Mucosa of descending colon (tissue), 3 donors: Measurements from ENCODE around the gene SNTB2. TPM values are rescaled to one million over a fixed set of nuclear protein-coding genes. Genes with fewer than 3 reads are reported as not detected.

Experiments used
- ATAC-seq: fragments of 200-7000 bp; cut with Tn5 transposase; one replicate; pipeline ENCODE4 v1.9.1; 2020; ENCODE audit warnings: mild to moderate bottlenecking, moderate library complexity
- DNase-seq, 3 donors: peaks; one replicate each; pipeline ENCODE4 v3.0.0-alpha.2; 2020
- H3K36me3 ChIP-seq: fragments of 200-600 bp; one replicate; pipeline ENCODE4 v1.8.0; 2021; ENCODE audit warnings: low read depth, mild to moderate bottlenecking
- H3K4me1 ChIP-seq: fragments of 200-600 bp; one replicate; pipeline ENCODE4 v1.8.0; 2021; ENCODE audit warnings: low read depth, mild to moderate bottlenecking
- H3K4me3 ChIP-seq: fragments of 200-600 bp; one replicate; pipeline ENCODE4 v1.8.0; 2021; ENCODE audit warnings: mild to moderate bottlenecking
- H3K9me3 ChIP-seq: fragments of 200-600 bp; one replicate; pipeline ENCODE4 v1.8.0; 2021; ENCODE audit warnings: mild to moderate bottlenecking
- CTCF ChIP-seq: fragments of 200-600 bp; IDR thresholded peaks from one replicate; pipeline ENCODE4 v1.8.0; 2022; ENCODE audit warnings: antibody characterized with exemption, mild to moderate bottlenecking
- intact Hi-C, 2 donors: fragments of 100-400 bp; cut with DNase I in 1 of 2; cut with micrococcal nuclease in 1 of 2; formaldehyde crosslinking; loops; one replicate each; pipeline versions ENCODE4 v1.11.0 to v1.11.1; 2022; cut with DNase I, micrococcal nuclease
- total RNA-seq, 3 donors: library from RNA; stranded (reverse); fragmentation: NEBNext Ultra II Directional in 2 of 3; extraction: Animal tissue kit (Norgen Biotek cat#: 25700) in 2 of 3; gene quantifications; one replicate each; pipeline versions ENCODE4 v1.2.1 to v1.2.4, GENCODE V29; 2021 to 2023
- donor health status: DM: no; HTN: no; CAD: no; lungs with moderate emphysema.
- donor health status: DM: no; HTN: no; CAD: no.
- donor health status: DM: no; HTN: yes; CAD: no.

The SNTB2 gene
- total RNA-seq, 3 donors from 2014 or later: 28.7 to 50.9 (median 34.0) TPM

GRCh38 chr16:69298261-69298660, 111.3 kb downstream of the SNTB2 start:
- ATAC-seq: no peak
- intact Hi-C loops: no loop called here
- TF ChIP-seq CTCF: no peak
- H3K4me1 ChIP-seq: no peaks in the 10 kb centered on the region
- no peaks in the 10 kb centered on the region for H3K36me3 ChIP-seq
- H3K9me3 ChIP-seq: no peaks in the 10 kb centered on the region
- DNase-seq: no peak
- no peak overlapping the region for H3K4me3 ChIP-seq

- TF ChIP-seq CTCF: no peak
- no peaks in the 10 kb centered on the region for H3K9me3 ChIP-seq
- no peak for ATAC-seq
- intact Hi-C loops: no loop called here
- DNase-seq: no peak
- no peaks in the 10 kb centered on the region for H3K4me1 ChIP-seq
- no peaks in the 10 kb centered on the region for H3K36me3 ChIP-seq
- no peak overlapping the region for H3K4me3 ChIP-seq
These were observed 114.2 kb downstream of the SNTB2 start for GRCh38 chr16:69301187-69301586.

GRCh38 chr16:69301861-69302260, 114.9 kb downstream of the SNTB2 start:
- ATAC-seq (no peak), DNase-seq (no peak)
- no peak for TF ChIP-seq CTCF
- no peaks in the 10 kb centered on the region for H3K4me1 ChIP-seq
- H3K9me3 ChIP-seq: no peaks in the 10 kb centered on the region
- H3K4me3 ChIP-seq: no peak overlapping the region
- intact Hi-C loops: no loop called here
- H3K36me3 ChIP-seq: no peaks in the 10 kb centered on the region

GRCh38 chr16:69302301-69302700, 115.3 kb downstream of the SNTB2 start:
- no peaks in the 10 kb centered on the region for H3K4me1 ChIP-seq
- TF ChIP-seq CTCF: no peak
- H3K36me3 ChIP-seq: no peaks in the 10 kb centered on the region
- intact Hi-C loops: no loop called here
- no peak overlapping the region for H3K4me3 ChIP-seq
- DNase-seq (no peak), ATAC-seq (no peak)
- H3K9me3 ChIP-seq: no peaks in the 10 kb centered on the region

GRCh38 chr16:69306031-69306430, 119.1 kb downstream of the SNTB2 start:
- intact Hi-C loops: no loop called here
- H3K4me3 ChIP-seq: no peak overlapping the region
- peaks cover 5% of the 10 kb centered on the region for H3K4me1 ChIP-seq
- H3K36me3 ChIP-seq: no peaks in the 10 kb centered on the region
- H3K9me3 ChIP-seq: no peaks in the 10 kb centered on the region
- ATAC-seq: no peak
- no peak for DNase-seq
- TF ChIP-seq CTCF: no peak

- peaks cover 8% of the 10 kb centered on the region for H3K4me1 ChIP-seq
- DNase-seq (no peak), ATAC-seq (no peak)
- no peaks in the 10 kb centered on the region for H3K9me3 ChIP-seq
- no peak overlapping the region for H3K4me3 ChIP-seq
- no peaks in the 10 kb centered on the region for H3K36me3 ChIP-seq
- intact Hi-C loops: no loop called here
- TF ChIP-seq CTCF: no peak
These were observed 120.1 kb downstream of the SNTB2 start for GRCh38 chr16:69307091-69307490.
